Measurements from ENCODE around the gene RPTOR.

RPTOR gene

GRCh38 chr17:80905586-80906230 is 361.1 kb downstream of the RPTOR start:
- DNase-seq (ENCODE audit: low read depth): no peak
- TF ChIP-seq CTCF (IDR thresholded peaks at IDR 0.05; ENCODE audit: low read depth, low read length, missing control alignments): no peak
- no peak overlapping the region for H3K4me3 ChIP-seq (ENCODE audit: low read depth, low read length)

GRCh38 chr17:80906364-80907259 is 362.0 kb downstream of the RPTOR start:
- TF ChIP-seq CTCF (IDR thresholded peaks at IDR 0.05; ENCODE audit: low read depth, low read length, missing control alignments): no peak
- no peak overlapping the region for H3K4me3 ChIP-seq (ENCODE audit: low read depth, low read length)
- no peak for DNase-seq (ENCODE audit: low read depth)

GRCh38 chr17:80907281-80907680 is 362.6 kb downstream of the RPTOR start:
- DNase-seq (ENCODE audit: low read depth): no peak
- no peak overlapping the region for H3K4me3 ChIP-seq (ENCODE audit: low read depth, low read length)
- TF ChIP-seq CTCF (IDR thresholded peaks at IDR 0.05; ENCODE audit: low read depth, low read length, missing control alignments): no peak

- DNase-seq (ENCODE audit: low read depth): no peak
- no peak for TF ChIP-seq CTCF (IDR thresholded peaks at IDR 0.05; ENCODE audit: low read depth, low read length, missing control alignments)
- no peak overlapping the region for H3K4me3 ChIP-seq (ENCODE audit: low read depth, low read length)
Measured at GRCh38 chr17:80908211-80908610, 363.6 kb downstream of the RPTOR start.

GRCh38 chr17:80908776-80909175 is 364.1 kb downstream of the RPTOR start:
- H3K4me3 ChIP-seq (ENCODE audit: low read depth, low read length): no peak overlapping the region
- TF ChIP-seq CTCF (IDR thresholded peaks at IDR 0.05; ENCODE audit: low read depth, low read length, missing control alignments): no peak
- DNase-seq (ENCODE audit: low read depth): no peak

GRCh38 chr17:80909635-80910034 is 365.0 kb downstream of the RPTOR start:
- H3K4me3 ChIP-seq (ENCODE audit: low read depth, low read length): no peak overlapping the region; the same call in 1 of the 2 replicates
- TF ChIP-seq CTCF (IDR thresholded peaks at IDR 0.05; ENCODE audit: low read depth, low read length, missing control alignments): no peak
- no peak for DNase-seq (ENCODE audit: low read depth)

Measured in GM12864 (cell line).